Gastroesophageal sphincter (tissue), 3 donors: ENCODE measurements around the gene IREB2.

Source experiments
- CTCF ChIP-seq, 4 experiments: fragments of 200-600 bp in 2 of 4; fragments of 450-650 bp in 2 of 4; sonication (generic) in 1 of 4; IDR thresholded peaks; one replicate each; pipeline ENCODE4 v1.5.1; 2017 to 2019; ENCODE audit warnings: antibody characterized with exemption in 4 of 4, mild to moderate bottlenecking in 2 of 4, moderate library complexity in 2 of 4
- POLR2A ChIP-seq, 2 donors: fragments of 450-650 bp; IDR thresholded peaks; one replicate each; pipeline ENCODE4 v1.6.1; 2017; ENCODE audit warnings: antibody characterized with exemption in 2 of 2, mild to moderate bottlenecking in 2 of 2, moderate library complexity in 1 of 2

- TF ChIP-seq CTCF (IDR thresholded peaks at IDR 0.05) (no peak), POLR2A (IDR thresholded peaks at IDR 0.05) (no peak)
Observed at GRCh38 chr15:78394981-78395616, 42.9 kb upstream of the IREB2 start.
